Common myeloid progenitor, CD34-positive (primary cell): ENCODE results near the gene ITK.
A peak's percentile ranks its signal among the peaks of the same experiment; 100 is the strongest.

Experiments used
- CTCF ChIA-PET: fragments of 350-600 bp; sonication (Branson Sonifier 250); formaldehyde crosslinking; loops from one replicate; lab custom pipeline; 2021; ENCODE audit warnings: antibody characterized with exemption; lab: Charles Lee
- POLR2A ChIA-PET: fragments of 350-600 bp; sonication (Branson Sonifier 250); formaldehyde crosslinking; loops from one replicate; lab custom pipeline; 2021; ENCODE audit warnings: antibody characterized with exemption; lab: Charles Lee
- DNase-seq, 3 donors: peaks; one replicate each; pipeline versions ENCODE4 v3.0.0 to v3.0.0-alpha.2; 2013
- H3K27ac ChIP-seq, 2 experiments: 1 replicate in 1 of 2; 2 replicates in 1 of 2; pipeline ENCODE4 v1.7.0; 2013; ENCODE audit warnings: inconsistent platforms in 2 of 2, low read length in 2 of 2, mild to moderate bottlenecking in 2 of 2, low read depth in 1 of 2, moderate library complexity in 1 of 2; ENCODE audit not compliant: severe bottlenecking in 2 of 2, insufficient read depth in 1 of 2, poor library complexity in 1 of 2
- H3K27me3 ChIP-seq, 5 experiments: replicated peaks in 2 of 5; 1 replicate in 3 of 5; 2 replicates in 2 of 5; pipeline versions ENCODE4 v1.6.1 to v1.7.0; 2013; ENCODE audit warnings: low read length in 4 of 5, mild to moderate bottlenecking in 2 of 5, moderate library complexity in 2 of 5, inconsistent platforms in 1 of 5; ENCODE audit not compliant: insufficient read depth in 5 of 5, control insufficient read depth in 4 of 5
- H3K36me3 ChIP-seq, 4 experiments: 1 replicate in 2 of 4; 2 replicates in 2 of 4; pipeline versions ENCODE4 v1.6.1 to v1.7.0; 2013; ENCODE audit warnings: low read length in 3 of 4, control low read depth in 1 of 4, mild to moderate bottlenecking in 1 of 4; ENCODE audit not compliant: control insufficient read depth in 4 of 4, insufficient read depth in 4 of 4
- H3K4me1 ChIP-seq, 4 experiments: 1 replicate in 3 of 4; 2 replicates in 1 of 4; pipeline versions ENCODE4 v1.6.1 to v1.7.1; 2013; ENCODE audit warnings: low read length in 3 of 4, mild to moderate bottlenecking in 3 of 4, control low read depth in 1 of 4, inconsistent platforms in 1 of 4, moderate library complexity in 1 of 4; ENCODE audit not compliant: control insufficient read depth in 4 of 4, insufficient read depth in 4 of 4; ENCODE audit errors: control extremely low read depth in 1 of 4
- H3K4me3 ChIP-seq, 7 experiments: 1 replicate in 4 of 7; 2 replicates in 3 of 7; pipeline versions ENCODE4 v1.5.1 to v1.7.0; 2013; ENCODE audit warnings: mild to moderate bottlenecking in 7 of 7, low read length in 6 of 7, moderate library complexity in 6 of 7, inconsistent platforms in 2 of 7, low read depth in 2 of 7, control low read depth in 1 of 7; ENCODE audit not compliant: insufficient read depth in 4 of 7, control insufficient read depth in 1 of 7; ENCODE audit errors: extremely low read depth in 1 of 7
- H3K9me3 ChIP-seq, 5 experiments: 1 replicate in 4 of 5; 2 replicates in 1 of 5; pipeline versions ENCODE4 v1.6.1 to v1.7.1; 2013; ENCODE audit warnings: low read length in 4 of 5, mild to moderate bottlenecking in 2 of 5, inconsistent platforms in 1 of 5, low read depth in 1 of 5, moderate library complexity in 1 of 5; ENCODE audit not compliant: control insufficient read depth in 4 of 5, insufficient read depth in 2 of 5; ENCODE audit errors: control extremely low read depth in 1 of 5
- WGBS: methylation state at CpG from one replicate; pipeline ENCODE4 v1.1.5; 2013; ENCODE audit not compliant: insufficient coverage; 5-methylcytosine and 5-hydroxymethylcytosine counted together

The ITK gene

DNA sequence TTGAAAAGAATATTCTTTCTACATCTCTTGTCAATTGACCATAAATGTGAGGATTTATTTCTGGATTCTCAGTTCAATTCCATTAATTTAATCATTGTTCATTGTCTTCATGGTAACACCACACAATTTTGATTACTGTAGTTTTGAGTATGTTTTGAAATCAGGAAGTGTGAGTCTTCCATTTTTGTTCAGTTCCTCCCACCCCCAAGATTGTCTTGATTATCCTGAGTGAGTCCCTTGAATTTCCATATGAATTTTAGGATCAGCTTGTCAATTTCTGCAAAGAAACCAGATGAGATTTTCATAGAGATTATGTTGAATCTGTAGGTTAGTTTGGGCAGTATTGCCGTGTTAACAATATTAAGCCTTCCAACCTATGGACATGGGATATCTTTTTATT lies 94.8 kb downstream of the ITK start:
- WGBS: no CpG with 5 or more reads among the region's 1 CpG
- Histone ChIP-seq H3K9me3 (peaks cover 0 to 4% (median 0%) of the 10 kb centered on the region in 5 experiments), H3K27me3 (no peaks in the 10 kb centered on the region), H3K4me1 (peaks cover 24 to 56% (median 45%) of the 10 kb centered on the region in 4 experiments), H3K36me3 (peaks cover 0 to 20% (median under 1%) of the 10 kb centered on the region in 4 experiments), H3K27ac (no peak overlapping the region), H3K4me3 (no peak overlapping the region)
- ChIA-PET POLR2A (no interaction called here), CTCF (no interaction called here)
- DNase-seq: no peak

DNA sequence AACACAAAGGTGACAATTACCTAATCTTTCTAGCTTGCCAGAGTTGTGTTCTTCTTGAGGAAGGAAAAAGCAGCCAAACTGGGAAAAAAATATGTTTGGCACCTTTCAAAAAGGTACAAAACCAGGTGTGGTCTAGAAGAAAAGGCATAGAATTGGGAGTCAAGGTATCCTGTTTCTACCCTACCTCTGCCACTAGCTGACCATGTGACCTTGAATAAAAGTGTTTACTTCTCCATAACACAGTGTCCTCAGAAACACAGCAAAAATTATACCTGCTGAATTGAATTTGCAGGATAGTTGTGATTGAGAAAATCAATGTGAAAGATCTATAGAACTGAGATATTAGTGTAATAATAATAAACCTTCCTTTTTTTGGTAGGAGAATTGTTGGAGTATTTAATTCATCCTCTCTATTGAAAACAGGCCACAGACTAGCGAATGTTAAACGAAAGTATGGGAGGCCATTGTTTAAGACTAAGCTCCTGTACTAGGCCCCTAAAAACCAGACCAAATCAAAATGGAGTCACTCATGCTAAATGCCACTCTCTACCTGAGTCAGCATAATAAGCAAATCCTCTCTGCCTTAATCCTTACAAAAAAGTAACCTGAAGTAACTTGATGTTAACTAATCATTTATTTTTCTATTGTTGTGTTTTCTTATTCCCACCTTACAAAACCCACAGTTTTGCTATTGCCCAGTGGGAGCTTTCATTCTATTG lies 97.8 kb downstream of the ITK start:
- ChIA-PET POLR2A (no interaction called here), CTCF (interaction anchor here (1.0 to 1.7 kb wide), 3 partner anchors 11 to 25 kb away, joined by 3 to 8 read pairs (median 4); no protein-coding TSS in a partner anchor)
- no peaks in the 10 kb centered on the region for H3K27me3 ChIP-seq
- peaks cover 0 to 13% (median 4%) of the 10 kb centered on the region in 4 experiments for H3K36me3 ChIP-seq
- no peak for DNase-seq
- peaks cover 7 to 45% (median 31%) of the 10 kb centered on the region in 4 experiments for H3K4me1 ChIP-seq
- no peak overlapping the region for H3K27ac ChIP-seq
- no peak overlapping the region for H3K4me3 ChIP-seq
- 100% methylated on average over 2 of the region's 2 CpGs for WGBS
- peaks cover 0 to 4% (median 0%) of the 10 kb centered on the region in 5 experiments for H3K9me3 ChIP-seq

DNA sequence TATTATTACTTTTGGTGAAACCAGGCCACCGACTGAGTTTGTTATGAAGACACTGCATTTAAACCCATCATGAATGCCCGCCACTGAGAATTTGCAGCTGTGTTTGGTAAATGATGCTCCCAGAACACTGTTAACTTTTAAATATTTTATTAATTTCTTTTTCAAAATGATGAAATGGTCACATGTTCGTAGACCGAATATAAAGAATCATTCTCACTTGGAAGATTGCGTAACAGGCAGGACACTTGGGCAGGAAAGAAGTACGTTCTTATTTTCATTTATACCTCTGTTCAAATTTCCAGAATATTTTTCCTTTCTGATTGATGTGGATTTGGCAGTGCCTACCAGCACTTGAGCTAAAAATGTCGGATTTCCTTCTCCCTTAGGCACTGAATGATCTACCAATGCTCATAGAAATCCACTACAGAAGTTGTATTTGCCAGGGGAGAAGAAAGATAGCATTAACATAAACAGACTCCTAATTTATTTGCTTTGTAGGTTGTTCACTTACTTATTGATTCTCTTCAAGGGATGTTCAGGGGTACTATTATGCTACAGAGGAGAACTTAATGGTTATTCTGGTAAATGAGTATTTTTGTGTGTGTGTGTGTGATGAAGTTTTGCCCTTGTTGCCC lies 99.1 kb downstream of the ITK start:
- no peak for DNase-seq
- Histone ChIP-seq H3K4me3 (no peak overlapping the region), H3K27me3 (no peaks in the 10 kb centered on the region), H3K4me1 (peaks cover 10 to 51% (median 34%) of the 10 kb centered on the region in 4 experiments), H3K36me3 (peaks cover 0 to 10% (median 3%) of the 10 kb centered on the region in 4 experiments), H3K27ac (no peak overlapping the region), H3K9me3 (no peaks in the 10 kb centered on the region)
- 0% methylated on average over 1 of the region's 7 CpGs for WGBS
- ChIA-PET POLR2A (no interaction called here), CTCF (interaction anchor here (1.0 to 1.7 kb wide), 4 partner anchors 9 to 33 kb away, joined by 3 to 8 read pairs (median 3); no protein-coding TSS in a partner anchor)

DNA sequence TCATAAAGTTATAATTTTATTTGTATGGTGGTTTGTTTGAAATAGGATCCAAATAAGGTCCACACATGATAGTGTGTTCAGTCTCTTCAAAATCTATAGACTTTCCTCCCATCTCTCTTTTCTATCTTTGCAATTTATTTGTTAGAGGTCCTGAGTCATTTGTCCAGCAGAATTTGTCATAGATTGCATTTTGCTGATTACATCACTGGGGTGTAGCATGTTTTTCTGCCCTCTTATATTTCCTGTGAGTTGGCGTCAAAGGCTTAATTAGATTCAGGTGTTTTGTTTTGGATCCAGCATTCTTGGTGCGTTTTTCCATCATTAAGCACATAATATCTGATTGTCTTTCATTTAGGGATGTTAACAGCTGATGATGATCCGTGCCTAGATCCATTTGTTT lies 100.3 kb downstream of the ITK start:
- Histone ChIP-seq H3K4me1 (peaks cover 10 to 51% (median 34%) of the 10 kb centered on the region in 4 experiments), H3K9me3 (no peaks in the 10 kb centered on the region), H3K36me3 (peaks cover 7 to 22% (median 12%) of the 10 kb centered on the region in 4 experiments), H3K27me3 (no peaks in the 10 kb centered on the region), H3K4me3 (no peak overlapping the region), H3K27ac (no peak overlapping the region)
- POLR2A ChIA-PET: interaction anchor here (1.1 kb wide), 1 partner anchor 22 kb away, joined by 6 read pairs; no protein-coding TSS in a partner anchor
- CTCF ChIA-PET: interaction anchor here (1.0 to 1.5 kb wide), 5 partner anchors 8 to 26 kb away, joined by 3 to 6 read pairs (median 3); no protein-coding TSS in a partner anchor
- WGBS: no CpG with 5 or more reads among the region's 3 CpGs
- no peak for DNase-seq

DNA sequence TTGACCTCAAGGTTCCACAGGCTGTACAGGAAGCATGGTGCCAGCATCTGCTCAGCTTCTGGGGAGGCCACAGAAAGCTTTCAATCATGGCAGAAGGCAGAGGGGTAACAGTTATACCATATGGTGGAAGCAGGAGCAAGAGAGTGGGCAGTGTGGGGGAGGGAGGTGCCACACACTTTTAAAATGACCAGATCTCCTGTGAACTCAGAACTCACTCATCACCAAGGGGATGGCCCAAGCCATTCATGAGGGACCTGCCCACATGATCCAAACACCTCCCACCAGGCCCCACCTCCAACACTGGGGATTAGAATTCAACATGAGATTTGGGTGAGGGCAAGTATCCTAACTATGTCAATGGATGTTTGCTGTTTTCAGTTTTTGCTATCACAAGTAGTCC lies 101.5 kb downstream of the ITK start:
- CTCF ChIA-PET: interaction anchor here (1.2 to 1.5 kb wide), 3 partner anchors 10 to 25 kb away, joined by 3 to 6 read pairs (median 5); no protein-coding TSS in a partner anchor
- no peak for DNase-seq
- Histone ChIP-seq H3K4me3 (no peak overlapping the region), H3K4me1 (peaks cover 10 to 50% (median 34%) of the 10 kb centered on the region in 4 experiments), H3K36me3 (peaks cover 13 to 26% (median 18%) of the 10 kb centered on the region in 4 experiments), H3K27me3 (no peaks in the 10 kb centered on the region), H3K9me3 (no peaks in the 10 kb centered on the region), H3K27ac (no peak overlapping the region)
- POLR2A ChIA-PET: no interaction called here

DNA sequence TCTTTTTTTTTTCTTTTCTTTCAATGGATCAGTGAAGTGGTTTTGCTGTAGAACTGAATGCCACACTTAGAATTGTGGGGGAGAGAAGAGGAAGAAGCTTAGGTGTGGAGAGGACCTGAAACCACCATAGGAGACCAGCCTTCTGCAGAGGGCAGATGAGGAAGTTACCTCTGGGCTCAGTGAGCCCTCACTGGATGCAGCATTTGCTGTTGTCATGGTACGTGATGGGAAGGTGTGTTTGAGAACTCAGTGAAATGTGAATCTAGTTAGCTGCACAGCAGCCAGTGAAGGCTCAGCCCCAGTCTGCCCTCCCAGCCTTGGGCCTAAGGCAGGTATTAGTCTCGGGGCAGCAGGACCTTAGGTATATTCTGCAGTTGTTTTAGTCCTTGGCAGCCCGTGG lies 102.8 kb downstream of the ITK start:
- no peak overlapping the region for H3K27ac ChIP-seq
- ChIA-PET POLR2A (no interaction called here), CTCF (interaction anchor here (1.0 to 1.5 kb wide), 6 partner anchors 10 to 107 kb away, joined by 3 to 5 read pairs (median 4); no protein-coding TSS in a partner anchor)
- no peaks in the 10 kb centered on the region for H3K27me3 ChIP-seq
- no peak overlapping the region for H3K4me3 ChIP-seq
- peaks cover 4 to 40% (median 30%) of the 10 kb centered on the region in 4 experiments for H3K4me1 ChIP-seq
- peak; percentile 34 to 84 (median 75) for DNase-seq
- 43% methylated on average over 2 of the region's 3 CpGs for WGBS
- H3K36me3 ChIP-seq: peaks cover 19 to 35% (median 28%) of the 10 kb centered on the region in 4 experiments
- H3K9me3 ChIP-seq: no peaks in the 10 kb centered on the region
